ENCODE results near the gene KIAA0513.

GRCh38 chr16:85125570-85126393, 98.2 kb downstream of the KIAA0513 start:
- TF ChIP-seq CTCF (IDR thresholded peaks at IDR 0.05; ENCODE audit: low read length): no peak
- TF ChIP-seq EZH2 (IDR thresholded peaks at IDR 0.05; ENCODE audit: borderline replicate concordance, low read length): no peak

All from OCI-LY1 (cell line).